HG02623 (cell line): Measurements from ENCODE around the gene C3orf33.

ENCODE experiments used
- ATAC-seq: cut with Tn5 transposase; IDR thresholded peaks from one replicate; pipeline ENCODE4 v1.9.1; 2021; ENCODE audit warnings: moderate library complexity; ENCODE audit not compliant: unreplicated experiment

Gene C3orf33

GRCh38 chr3:155743606-155744005 is 62.5 kb downstream of the C3orf33 start:
- ATAC-seq, result no peak

GRCh38 chr3:155742349-155742965 is 63.6 kb downstream of the C3orf33 start:
- ATAC-seq, result no peak

- no peak for ATAC-seq
Measured at GRCh38 chr3:155741603-155742002, 64.5 kb downstream of the C3orf33 start.

- ATAC-seq, result no peak
Measured at GRCh38 chr3:155741101-155741500, 65.0 kb downstream of the C3orf33 start.

DNA sequence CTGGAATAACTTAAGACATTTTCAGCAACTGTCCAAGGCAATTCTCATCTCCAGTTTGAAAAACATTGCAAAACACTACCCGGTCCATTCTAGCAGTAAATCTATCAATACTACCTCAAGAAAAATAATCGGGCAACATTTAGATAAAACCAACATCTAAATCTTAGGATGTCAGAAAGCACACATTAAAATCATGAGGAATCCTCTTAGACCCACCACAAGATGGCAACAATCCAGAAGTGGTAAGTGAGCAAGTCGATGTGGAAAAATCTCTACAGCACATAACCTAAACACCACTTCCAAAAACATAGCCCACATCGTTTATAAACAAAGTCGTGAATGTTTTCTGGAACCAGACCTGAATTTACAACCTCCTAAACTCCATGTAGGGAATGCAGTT is 66.9 kb downstream of the C3orf33 start:
- no peak for ATAC-seq

DNA sequence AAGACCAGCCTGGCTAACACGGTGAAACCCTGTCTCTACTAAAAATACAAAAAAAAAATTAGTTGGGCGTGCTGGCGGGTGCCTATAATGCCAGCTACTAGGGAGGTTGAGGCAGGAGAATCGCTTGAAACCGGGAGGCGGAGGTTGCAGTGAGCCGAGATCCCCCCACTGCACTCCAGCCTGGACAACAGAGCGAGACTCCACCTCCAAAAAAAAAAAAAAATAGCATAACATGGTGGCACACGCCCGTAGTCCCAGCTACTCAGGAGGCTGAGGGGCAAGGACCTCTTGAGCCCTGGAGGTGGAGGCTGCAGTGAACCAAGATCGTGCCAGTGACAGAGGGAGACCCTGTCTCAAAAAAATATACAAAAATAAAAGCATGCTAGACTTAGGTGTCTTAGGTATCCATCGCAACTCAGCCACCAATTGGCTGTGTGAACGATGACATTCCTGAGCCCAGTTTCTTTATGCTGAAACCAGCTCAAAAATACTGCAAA is 67.5 kb downstream of the C3orf33 start:
- ATAC-seq, result no peak

- ATAC-seq, result peak; percentile 88
Measured at GRCh38 chr3:155737844-155738460, 68.1 kb downstream of the C3orf33 start.

GRCh38 chr3:155736381-155736780 is 69.7 kb downstream of the C3orf33 start:
- no peak for ATAC-seq

GRCh38 chr3:155730843-155731242 is 75.2 kb downstream of the C3orf33 start:
- ATAC-seq, result no peak

DNA sequence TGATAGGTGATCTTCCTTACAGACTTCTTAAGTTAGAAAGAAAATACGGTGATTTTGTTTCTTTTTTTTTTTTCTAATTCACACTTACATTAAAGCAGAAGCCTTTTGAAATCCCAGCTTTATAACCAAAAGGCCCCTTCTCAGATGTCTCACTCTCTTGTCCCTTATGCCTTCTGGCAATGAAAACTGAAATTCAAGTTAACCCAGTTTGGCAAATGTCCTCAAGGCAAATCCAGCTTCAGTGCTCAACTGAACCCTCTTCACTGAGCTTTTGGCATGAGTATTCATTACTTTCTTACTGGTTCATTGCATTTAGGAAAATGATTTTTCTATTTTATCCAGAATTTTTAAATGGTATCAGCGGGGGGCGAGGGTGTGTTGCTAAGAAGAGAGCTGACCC is 78.2 kb downstream of the C3orf33 start:
- no peak for ATAC-seq

- ATAC-seq, result no peak
Measured at GRCh38 chr3:155714295-155714718, 91.8 kb downstream of the C3orf33 start.
